Activated CD4-positive, alpha-beta T cell treated with anti-CD3 and anti-CD28 coated beads, Interleukin-2, amount 50 U/mL, for 48 hours (primary cell): ENCODE measurements around the gene PRICKLE3.

Experiments used
- DNase-seq, 2 experiments: peaks; one replicate each; pipeline ENCODE4 v3.0.0-alpha.2; 2020

Gene PRICKLE3

GRCh38 chrX:49186125-49187027 is at the start of gene PRICKLE3:
PRICKLE3 (minus strand) TSS chrX:49186373; CDS start chrX:49186297, 76 bp downstream.
- peak; percentile 79 to 82 for DNase-seq

GRCh38 chrX:49233887-49234555 is 47.8 kb upstream of the PRICKLE3 start:
- DNase-seq: no peak

GRCh38 chrX:49233176-49233575 is 47.0 kb upstream of the PRICKLE3 start, which contains the start of gene CACNA1F:
CACNA1F (minus strand) TSS chrX:49233340; CDS start chrX:49233309, 31 bp downstream.
- no peak for DNase-seq

GRCh38 chrX:49232525-49232924 is 46.4 kb upstream of the PRICKLE3 start:
- DNase-seq: no peak

- no peak for DNase-seq
Observed at GRCh38 chrX:49231333-49232000, 45.3 kb upstream of the PRICKLE3 start.

GRCh38 chrX:49230500-49231232 is 44.5 kb upstream of the PRICKLE3 start:
- DNase-seq: peak; percentile 77 to 81

- no peak for DNase-seq
Observed at GRCh38 chrX:49228185-49228584, 42.0 kb upstream of the PRICKLE3 start.

- no peak for DNase-seq
Observed at GRCh38 chrX:49227726-49228125, 41.6 kb upstream of the PRICKLE3 start.

GRCh38 chrX:49226946-49227345 is 40.8 kb upstream of the PRICKLE3 start:
- no peak for DNase-seq

- DNase-seq: no peak
Observed at GRCh38 chrX:49225858-49226257, 39.7 kb upstream of the PRICKLE3 start.

- DNase-seq: no peak
Observed at GRCh38 chrX:49221868-49222267, 35.7 kb upstream of the PRICKLE3 start.

GRCh38 chrX:49220100-49220499 is 33.9 kb upstream of the PRICKLE3 start:
- DNase-seq: no peak

- no peak for DNase-seq
Observed at GRCh38 chrX:49214996-49215526, 28.9 kb upstream of the PRICKLE3 start.

- no peak for DNase-seq
Observed at GRCh38 chrX:49214416-49214815, 28.2 kb upstream of the PRICKLE3 start.

GRCh38 chrX:49212861-49213260 is 26.7 kb upstream of the PRICKLE3 start:
- DNase-seq: no peak

- DNase-seq: no peak
Observed at GRCh38 chrX:49212209-49212608, 26.0 kb upstream of the PRICKLE3 start.

GRCh38 chrX:49211074-49211473 is 24.9 kb upstream of the PRICKLE3 start:
- no peak for DNase-seq

GRCh38 chrX:49210406-49210805 is 24.2 kb upstream of the PRICKLE3 start:
- DNase-seq: no peak

- no peak for DNase-seq
Observed at GRCh38 chrX:49209434-49210251, 23.5 kb upstream of the PRICKLE3 start.

GRCh38 chrX:49208399-49208798 is 22.2 kb upstream of the PRICKLE3 start:
- DNase-seq: no peak

GRCh38 chrX:49206543-49206942 is 20.4 kb upstream of the PRICKLE3 start:
- no peak for DNase-seq

- DNase-seq: no peak
Observed at GRCh38 chrX:49205443-49205842, 19.3 kb upstream of the PRICKLE3 start.
